ENCODE results near the gene IL11RA.

- TF ChIP-seq SETDB1 (IDR thresholded peaks at IDR 0.05; ENCODE audit: low read length) (no peak), SMARCE1 (IDR thresholded peaks at IDR 0.05) (no peak), CTCF (IDR thresholded peaks at IDR 0.05 in 2 of 3, conservative IDR thresholded peaks at IDR 0.05 in 1 of 3; ENCODE audit: insufficient read depth in 2 of 3, low read depth in 1 of 3, low read length in 3 of 3) (no peak)
Measured at GRCh38 chr9:34665067-34665380, 13.0 kb downstream of the IL11RA start.
